Ascending aorta (tissue), 2 donors: ENCODE results near the gene ARAP1. TPM values are rescaled to one million over a fixed set of nuclear protein-coding genes. Genes with fewer than 3 reads are reported as not detected.

ENCODE experiments used
- DNase-seq, 2 donors: peaks; one replicate each; pipeline ENCODE4 v3.0.0-alpha.2; 2019; ENCODE audit warnings: low spot score in 2 of 2
- H3K27ac ChIP-seq, 2 donors: fragments of 200-600 bp; sonication (generic); one replicate each; pipeline ENCODE4 v1.5.1; 2016 to 2017; ENCODE audit warnings: mild to moderate bottlenecking in 1 of 2
- H3K27me3 ChIP-seq: fragments of 200-600 bp; sonication (generic); one replicate; pipeline ENCODE4 v1.5.1; 2017
- H3K36me3 ChIP-seq, 2 donors: fragments of 200-600 bp; sonication (generic); one replicate each; pipeline ENCODE4 v1.5.1; 2016
- H3K4me1 ChIP-seq, 2 donors: fragments of 200-600 bp; sonication (generic); one replicate each; pipeline ENCODE4 v1.5.1; 2016 to 2017; ENCODE audit warnings: mild to moderate bottlenecking in 1 of 2
- H3K4me3 ChIP-seq, 2 donors: fragments of 200-600 bp; sonication (generic); one replicate each; pipeline ENCODE4 v1.5.1; 2016 to 2017; ENCODE audit warnings: mild to moderate bottlenecking in 1 of 2
- H3K9me3 ChIP-seq, 2 donors: fragments of 200-600 bp; sonication (generic); one replicate each; pipeline ENCODE4 v1.5.1; 2016
- CTCF ChIP-seq, 3 experiments: fragments of 200-600 bp in 2 of 3; fragments of 450-650 bp in 1 of 3; sonication (generic) in 2 of 3; IDR thresholded peaks; one replicate each; pipeline ENCODE4 v1.5.1; 2016 to 2019; ENCODE audit warnings: antibody characterized with exemption in 3 of 3, mild to moderate bottlenecking in 1 of 3, moderate library complexity in 1 of 3
- intact Hi-C: fragments of 100-400 bp; cut with DNase I; formaldehyde crosslinking; loops from one replicate; pipeline ENCODE4 v1.15.1; 2023
- total RNA-seq: library from RNA; depleted of rRNA; stranded (reverse); fragments of >200 nt; gene quantifications from one replicate; pipeline ENCODE4 v1.1.0, GENCODE V29; 2016

ARAP1 gene
- total RNA-seq, 1 donor from 2014 or later = 238 TPM

- H3K27ac ChIP-seq = peak overlapping the region in 1 of 2 donors; percentile 90
- H3K27me3 ChIP-seq = no peaks in the 10 kb centered on the region
- intact Hi-C loops = no loop called here
- H3K9me3 ChIP-seq = no peaks in the 10 kb centered on the region
- peaks cover 13 to 32% of the 10 kb centered on the region in 2 donors for H3K4me1 ChIP-seq
- TF ChIP-seq CTCF (IDR thresholded peaks at IDR 0.05) = no peak
- peaks cover 3 to 14% of the 10 kb centered on the region in 2 donors for H3K36me3 ChIP-seq
- DNase-seq = no peak
- H3K4me3 ChIP-seq = peak overlapping the region in 1 of 2 donors; percentile 76
Observed at GRCh38 chr11:72719551-72719950, 32.7 kb downstream of the ARAP1 start.

GRCh38 chr11:72719144-72719543 is 33.1 kb downstream of the ARAP1 start:
- H3K9me3 ChIP-seq = no peaks in the 10 kb centered on the region

GRCh38 chr11:72718101-72718501 is 34.1 kb downstream of the ARAP1 start:
- no peak for DNase-seq
- H3K9me3 ChIP-seq = no peaks in the 10 kb centered on the region
- no peaks in the 10 kb centered on the region for H3K27me3 ChIP-seq
- H3K4me1 ChIP-seq = peaks cover 13 to 32% of the 10 kb centered on the region in 2 donors
- no peak overlapping the region for H3K4me3 ChIP-seq
- intact Hi-C loops = no loop called here
- H3K27ac ChIP-seq = no peak overlapping the region
- no peak for TF ChIP-seq CTCF (IDR thresholded peaks at IDR 0.05)
- peaks cover 8 to 14% of the 10 kb centered on the region in 2 donors for H3K36me3 ChIP-seq

More at GRCh38 chr11:72719144-72719543, 33.1 kb downstream of the ARAP1 start:
- Histone ChIP-seq H3K4me3 (peak overlapping the region in 1 of 2 donors; percentile 76), H3K27me3 (no peaks in the 10 kb centered on the region), H3K36me3 (peaks cover 4 to 14% of the 10 kb centered on the region in 2 donors), H3K27ac (peak overlapping the region in 1 of 2 donors; percentile 90), H3K4me1 (peaks cover 13 to 32% of the 10 kb centered on the region in 2 donors)
- TF ChIP-seq CTCF (IDR thresholded peaks at IDR 0.05) = no peak
- DNase-seq = no peak
- intact Hi-C loops = no loop called here

- Histone ChIP-seq H3K36me3 (peaks cover 10 to 19% of the 10 kb centered on the region in 2 donors), H3K27ac (no peak overlapping the region), H3K27me3 (no peaks in the 10 kb centered on the region), H3K4me3 (no peak overlapping the region), H3K4me1 (peaks cover 9 to 28% of the 10 kb centered on the region in 2 donors), H3K9me3 (no peaks in the 10 kb centered on the region)
- DNase-seq = no peak
- no peak for TF ChIP-seq CTCF (IDR thresholded peaks at IDR 0.05)
- intact Hi-C loops = no loop called here
Observed at GRCh38 chr11:72716788-72717435, 35.3 kb downstream of the ARAP1 start.

GRCh38 chr11:72716290-72716689 is 35.9 kb downstream of the ARAP1 start:
- no peak overlapping the region for H3K4me3 ChIP-seq
- peaks cover 9 to 27% of the 10 kb centered on the region in 2 donors for H3K4me1 ChIP-seq
- peaks cover 14 to 24% of the 10 kb centered on the region in 2 donors for H3K36me3 ChIP-seq
- intact Hi-C loops = no loop called here
- H3K27ac ChIP-seq = no peak overlapping the region
- DNase-seq = no peak
- no peaks in the 10 kb centered on the region for H3K27me3 ChIP-seq
- no peaks in the 10 kb centered on the region for H3K9me3 ChIP-seq
- no peak for TF ChIP-seq CTCF (IDR thresholded peaks at IDR 0.05)
